H1 (cell line): ENCODE measurements around the gene FAM151A. TPM values are rescaled to one million over a fixed set of nuclear protein-coding genes. Genes with fewer than 3 reads are reported as not detected.

ENCODE experiments used
- CTCF ChIA-PET: fragments of 300-600 bp; sonication (Branson Sonifier 250); formaldehyde crosslinking; loops from one replicate; lab custom pipeline; 2021; ENCODE audit not compliant: partially characterized antibody; lab: Charles Lee
- POLR2A ChIA-PET: fragments of 300-600 bp; sonication (Branson Sonifier 250); formaldehyde crosslinking; loops from one replicate; lab custom pipeline; 2021; ENCODE audit warnings: inconsistent platforms; ENCODE audit not compliant: partially characterized antibody; lab: Charles Lee
- DNase-seq, 2 experiments: peaks; one replicate each; pipeline versions ENCODE4 v3.0.0 to v3.0.0-alpha.2; 2010 to 2022; ENCODE audit warnings: low spot score in 2 of 2, low read depth in 1 of 2, mixed read lengths in 1 of 2
- FAIRE-seq: peaks from 2 replicates; lab custom pipeline; 2011; peaks lifted over from hg19 to GRCh38; lab: Jason Lieb, UNC
- H2AFZ ChIP-seq: 2 replicates; pipeline ENCODE4 v1.8.1; 2012; ENCODE audit warnings: low read length, inconsistent platforms
- H2AK5ac ChIP-seq: 2 replicates; pipeline ENCODE4 v1.6.1; 2013; ENCODE audit warnings: low read depth, low read length
- H2BK120ac ChIP-seq: replicated peaks from 2 replicates; pipeline ENCODE3; 2013; ENCODE audit warnings: low read depth, low read length, inconsistent platforms
- H2BK12ac ChIP-seq: 2 replicates; pipeline ENCODE4 v1.6.1; 2013; ENCODE audit warnings: low read depth, low read length
- H2BK15ac ChIP-seq: 2 replicates; pipeline ENCODE4 v1.6.1; 2013; ENCODE audit warnings: low read length
- H2BK20ac ChIP-seq: 2 replicates; pipeline ENCODE4 v1.6.1; 2013; ENCODE audit warnings: low read length
- H2BK5ac ChIP-seq: 2 replicates; pipeline ENCODE4 v1.6.1; 2013; ENCODE audit warnings: low read depth, low read length
- H3K14ac ChIP-seq: 2 replicates; pipeline ENCODE4 v1.6.1; 2013; ENCODE audit warnings: inconsistent platforms; ENCODE audit not compliant: insufficient read length
- H3K18ac ChIP-seq: 2 replicates; pipeline ENCODE4 v1.6.1; 2013; ENCODE audit warnings: low read length; ENCODE audit errors: extremely low read depth
- H3K23ac ChIP-seq: 2 replicates; pipeline ENCODE4 v1.6.1; 2013; ENCODE audit warnings: inconsistent platforms; ENCODE audit not compliant: insufficient read length
- H3K23me2 ChIP-seq: 2 replicates; pipeline ENCODE4 v1.6.1; 2013; ENCODE audit warnings: low read depth, low read length
- H3K27ac ChIP-seq: 2 replicates; pipeline ENCODE4 v1.6.1; 2011; ENCODE audit warnings: low read depth, low read length, inconsistent platforms
- H3K27me3 ChIP-seq, 4 experiments: replicated peaks in 1 of 4; 1 replicate in 1 of 4; 2 replicates in 3 of 4; pipeline versions ENCODE4 v1.6.1 to v1.8.1; 2011 to 2013; ENCODE audit warnings: low read length in 3 of 4, mild to moderate bottlenecking in 3 of 4, inconsistent platforms in 2 of 4, mixed read lengths in 2 of 4, moderate library complexity in 1 of 4; ENCODE audit not compliant: control insufficient read depth in 3 of 4, insufficient read depth in 3 of 4; ENCODE audit errors: extremely low read depth in 1 of 4
- H3K36me3 ChIP-seq, 4 experiments: 2 replicates each; pipeline versions ENCODE4 v1.6.1 to v1.8.1; 2011 to 2013; ENCODE audit warnings: mild to moderate bottlenecking in 4 of 4, low read length in 3 of 4, moderate library complexity in 2 of 4, control low read depth in 1 of 4, inconsistent platforms in 1 of 4; ENCODE audit not compliant: insufficient read depth in 4 of 4, control insufficient read depth in 2 of 4
- H3K4ac ChIP-seq: replicated peaks from 2 replicates; pipeline ENCODE3; 2013; ENCODE audit warnings: low read length, low read depth, mixed read lengths, inconsistent platforms; ENCODE audit not compliant: insufficient read length
- H3K4me1 ChIP-seq, 4 experiments: replicated peaks in 1 of 4; 1 replicate in 1 of 4; 2 replicates in 3 of 4; pipeline versions ENCODE4 v1.6.1 to v1.8.1; 2011 to 2013; ENCODE audit warnings: low read length in 3 of 4, inconsistent platforms in 2 of 4, mixed read lengths in 1 of 4; ENCODE audit not compliant: insufficient read depth in 4 of 4, control insufficient read depth in 3 of 4
- H3K4me2 ChIP-seq, 2 experiments: 2 replicates each; pipeline versions ENCODE4 v1.6.1 to v1.8.1; 2011 to 2013; ENCODE audit warnings: low read depth in 2 of 2, low read length in 2 of 2, control low read depth in 1 of 2, inconsistent platforms in 1 of 2, mild to moderate bottlenecking in 1 of 2; ENCODE audit not compliant: insufficient read depth in 1 of 2
- H3K4me3 ChIP-seq, 4 experiments: fragments of 200-600, 300-600 bp in 1 of 4; sonication (generic), shearing (Covaris generic), sonication (Bioruptor Twin) in 1 of 4; 2 replicates each; pipeline versions ENCODE4 v1.5.1 to v1.8.1; 2011 to 2016; ENCODE audit warnings: low read length in 4 of 4, low read depth in 3 of 4, control low read depth in 2 of 4, inconsistent platforms in 2 of 4, mild to moderate bottlenecking in 2 of 4, mixed read lengths in 1 of 4, moderate library complexity in 1 of 4; ENCODE audit not compliant: insufficient read depth in 2 of 4; ENCODE audit errors: extremely low read depth in 1 of 4
- H3K56ac ChIP-seq: replicated peaks from 2 replicates; pipeline ENCODE3; 2013; ENCODE audit warnings: low read depth, mild to moderate bottlenecking, mixed read lengths, low read length, inconsistent platforms; ENCODE audit not compliant: insufficient read length
- H3K79me1 ChIP-seq: 2 replicates; pipeline ENCODE4 v1.6.1; 2013; ENCODE audit warnings: low read depth, low read length, control low read depth
- H3K79me2 ChIP-seq, 2 experiments: 2 replicates each; pipeline versions ENCODE4 v1.6.1 to v1.8.1; 2012 to 2013; ENCODE audit warnings: low read length in 2 of 2, mild to moderate bottlenecking in 2 of 2, inconsistent platforms in 1 of 2; ENCODE audit not compliant: insufficient read depth in 2 of 2, control insufficient read depth in 1 of 2
- H3K9ac ChIP-seq, 4 experiments: replicated peaks in 1 of 4; 1 replicate in 1 of 4; 2 replicates in 3 of 4; pipeline versions ENCODE4 v1.6.1 to v1.8.1; 2011 to 2013; ENCODE audit warnings: low read depth in 3 of 4, low read length in 3 of 4, control low read depth in 2 of 4, mild to moderate bottlenecking in 2 of 4, moderate library complexity in 2 of 4, inconsistent platforms in 1 of 4; ENCODE audit errors: extremely low read depth in 1 of 4
- H3K9me3 ChIP-seq, 2 experiments: 2 replicates each; pipeline versions ENCODE4 v1.6.1 to v1.8.1; 2012 to 2013; ENCODE audit warnings: mild to moderate bottlenecking in 2 of 2, moderate library complexity in 2 of 2, control low read depth in 1 of 2, inconsistent platforms in 1 of 2, low read depth in 1 of 2, low read length in 1 of 2, mixed read lengths in 1 of 2; ENCODE audit not compliant: insufficient read depth in 2 of 2
- H4K20me1 ChIP-seq, 2 experiments: replicated peaks in 1 of 2; 2 replicates each; pipeline versions ENCODE3 to v1.8.1; 2011 to 2013; ENCODE audit warnings: inconsistent platforms in 2 of 2, low read length in 2 of 2, mild to moderate bottlenecking in 1 of 2; ENCODE audit not compliant: insufficient read depth in 2 of 2, control insufficient read depth in 1 of 2
- H4K5ac ChIP-seq: 2 replicates; pipeline ENCODE4 v1.6.1; 2013; ENCODE audit warnings: low read length, low read depth, mixed read lengths, inconsistent platforms; ENCODE audit not compliant: insufficient read length
- H4K8ac ChIP-seq: 2 replicates; pipeline ENCODE4 v1.8.0; 2013; ENCODE audit warnings: mild to moderate bottlenecking, moderate library complexity, low read length, inconsistent platforms; ENCODE audit not compliant: insufficient read depth; ENCODE audit errors: extremely low read depth
- H4K91ac ChIP-seq: replicated peaks from 2 replicates; pipeline ENCODE3; 2013; ENCODE audit warnings: low read length, mixed read lengths, inconsistent platforms; ENCODE audit not compliant: insufficient read length
- CEBPB ChIP-seq: IDR thresholded peaks from 2 replicates; pipeline ENCODE4 v1.6.1; 2012; ENCODE audit warnings: low read depth, low read length
- CTCF ChIP-seq, 3 experiments: IDR thresholded peaks; 1 replicate in 2 of 3; 2 replicates in 1 of 3; pipeline versions ENCODE4 v1.5.1 to v1.6.1; 2011; ENCODE audit warnings: low read length in 3 of 3, mild to moderate bottlenecking in 3 of 3, inconsistent platforms in 2 of 3, low read depth in 1 of 3, moderate library complexity in 1 of 3; ENCODE audit not compliant: insufficient read depth in 1 of 3; ENCODE audit errors: control extremely low read depth in 1 of 3
- RXRA ChIP-seq: IDR thresholded peaks from 2 replicates; pipeline ENCODE4 v1.6.1; 2011; ENCODE audit warnings: low read depth, mild to moderate bottlenecking, low read length, moderate library complexity; ENCODE audit not compliant: insufficient read depth
- SIRT6 ChIP-seq: IDR thresholded peaks from one replicate; pipeline ENCODE4 v1.7.1; 2012; ENCODE audit warnings: low read length, inconsistent platforms
- ZNF274 ChIP-seq: IDR thresholded peaks from 2 replicates; pipeline ENCODE4 v1.7.0; 2012; ENCODE audit warnings: low read length, borderline replicate concordance; ENCODE audit errors: extremely low read depth
- WGBS, 2 experiments: shearing (Covaris generic) in 1 of 2; methylation state at CpG; one replicate each; pipeline versions ENCODE4 v1.1.6 to v1.1.7; 2013 to 2015; ENCODE audit warnings: low lambda C conversion rate in 2 of 2, mixed read lengths in 2 of 2, inconsistent platforms in 1 of 2, low coverage in 1 of 2, missing lambda C conversion rate in 1 of 2; ENCODE audit not compliant: insufficient replicate concordance in 2 of 2, insufficient coverage in 1 of 2, insufficient read length in 1 of 2; ENCODE audit errors: extremely low coverage in 1 of 2, missing lambda C conversion rate in 1 of 2; 5-methylcytosine and 5-hydroxymethylcytosine counted together
- polyA plus RNA-seq, 7 experiments: library from polyadenylated mRNA; depleted of rRNA in 3 of 7; stranded (reverse) in 5 of 7; unstranded in 2 of 7; fragments of >200 nt in 5 of 7; fragments of 200-250 nt in 2 of 7; gene quantifications; 1 replicate in 5 of 7; 2 replicates in 1 of 7; 4 replicates in 1 of 7; pipeline versions ENCODE4 v1.2.1 to v1.2.3, GENCODE V29; 2011 to 2013; ENCODE audit warnings: missing spikeins in 2 of 7, mixed read lengths in 2 of 7
- total RNA-seq: library from RNA; stranded (reverse); fragmentation: NEBNext Ultra II Directional; extraction: Animal tissue kit (Norgen Biotek cat#: 25700); gene quantifications from 2 replicates; pipeline ENCODE4 v1.2.1, GENCODE V29; 2021

Gene FAM151A
- total and polyA plus RNA-seq, 2 of the 8 experiments (the other 6 are each of a cell fraction or from before 2014, with no cell fraction given) = not detected

- peak overlapping the region; percentile 0; the same call in 1 of the 2 replicates for H2BK5ac ChIP-seq
- H3K14ac ChIP-seq = no peak overlapping the region
- H3K9ac ChIP-seq = no peak overlapping the region
- H3K56ac ChIP-seq = no peak overlapping the region
- H3K4ac ChIP-seq = no peak overlapping the region
- peak overlapping the region; percentile 58 for H4K8ac ChIP-seq
- no peak overlapping the region for H3K4me3 ChIP-seq
- H3K27me3 ChIP-seq = no peaks in the 10 kb centered on the region
- TF ChIP-seq ZNF274 (no peak), RXRA (no peak), SIRT6 (no peak), CEBPB (no peak), CTCF (IDR thresholded peaks at IDR 0.05; ENCODE audit: control extremely low read depth in 1 of 3, insufficient read depth in 1 of 3, low read depth in 1 of 3, low read length in 3 of 3) (no peak)
- no peaks in the 10 kb centered on the region for H3K36me3 ChIP-seq
- no peak for DNase-seq
- H3K79me1 ChIP-seq = no peaks in the 10 kb centered on the region
- 94% methylated on average over 17 of the region's 17 CpGs; no CpG with 5 or more reads in 1 of the 2 experiments for WGBS, 2 experiments
- H2BK15ac ChIP-seq = no peak overlapping the region
- H3K27ac ChIP-seq = no peak overlapping the region
- H2BK12ac ChIP-seq = peak overlapping the region; percentile 94; the same call in 1 of the 2 replicates
- no peak for FAIRE-seq
- H4K91ac ChIP-seq = no peak overlapping the region
- ChIA-PET CTCF (interaction anchor here (1.3 to 2.0 kb wide), 2 partner anchors 12 to 225 kb away, joined by 3 to 6 read pairs; no protein-coding TSS in a partner anchor), POLR2A (no interaction called here)
- H3K4me2 ChIP-seq = no peak overlapping the region
- no peak overlapping the region for H2AFZ ChIP-seq
- H2BK120ac ChIP-seq = no peak overlapping the region
- no peak overlapping the region for H3K23ac ChIP-seq
- H4K20me1 ChIP-seq = no peaks in the 10 kb centered on the region
- no peaks in the 10 kb centered on the region for H3K9me3 ChIP-seq
- no peaks in the 10 kb centered on the region for H3K79me2 ChIP-seq
- H3K4me1 ChIP-seq = peaks cover 15 to 20% (median 16%) of the 10 kb centered on the region in 4 experiments
- H4K5ac ChIP-seq = no peak overlapping the region
- H2AK5ac ChIP-seq = peak overlapping the region; percentile 61; the same call in 1 of the 2 replicates
- no peak overlapping the region for H2BK20ac ChIP-seq
- H3K23me2 ChIP-seq = no peaks in the 10 kb centered on the region
- no peak overlapping the region for H3K18ac ChIP-seq
These were observed 38.8 kb downstream of the FAM151A start for GRCh38 chr1:54584575-54584974.
